Mucosa of descending colon (tissue), 3 donors: Measurements from ENCODE around the gene FXYD1. TPM values are rescaled to one million over a fixed set of nuclear protein-coding genes. Genes with fewer than 3 reads are reported as not detected.
A peak's percentile ranks its signal among the peaks of the same experiment; 100 is the strongest.
"Not testable (repeated sequence)": the region's sequence is repeated elsewhere in the genome, so short reads cannot be mapped to it uniquely, and the experiment has no call there.

ENCODE experiments used
- ATAC-seq: fragments of 200-7000 bp; cut with Tn5 transposase; one replicate; pipeline ENCODE4 v1.9.1; 2020; ENCODE audit warnings: mild to moderate bottlenecking, moderate library complexity
- DNase-seq, 3 donors: peaks; one replicate each; pipeline ENCODE4 v3.0.0-alpha.2; 2020
- H3K36me3 ChIP-seq: fragments of 200-600 bp; one replicate; pipeline ENCODE4 v1.8.0; 2021; ENCODE audit warnings: low read depth, mild to moderate bottlenecking
- H3K4me1 ChIP-seq: fragments of 200-600 bp; one replicate; pipeline ENCODE4 v1.8.0; 2021; ENCODE audit warnings: low read depth, mild to moderate bottlenecking
- H3K4me3 ChIP-seq: fragments of 200-600 bp; one replicate; pipeline ENCODE4 v1.8.0; 2021; ENCODE audit warnings: mild to moderate bottlenecking
- H3K9me3 ChIP-seq: fragments of 200-600 bp; one replicate; pipeline ENCODE4 v1.8.0; 2021; ENCODE audit warnings: mild to moderate bottlenecking
- intact Hi-C, 2 donors: fragments of 100-400 bp; cut with DNase I in 1 of 2; cut with micrococcal nuclease in 1 of 2; formaldehyde crosslinking; loops; one replicate each; pipeline versions ENCODE4 v1.11.0 to v1.11.1; 2022; cut with DNase I, micrococcal nuclease
- total RNA-seq, 3 donors: library from RNA; stranded (reverse); fragmentation: NEBNext Ultra II Directional in 2 of 3; extraction: Animal tissue kit (Norgen Biotek cat#: 25700) in 2 of 3; gene quantifications; one replicate each; pipeline versions ENCODE4 v1.2.1 to v1.2.4, GENCODE V29; 2021 to 2023
- TF ChIP-seq, protein P1 (sequence below): fragments of 200-600 bp; IDR thresholded peaks from one replicate; pipeline ENCODE4 v1.8.0; 2022; ENCODE audit warnings: antibody characterized with exemption, mild to moderate bottlenecking
- donor health status: DM: no; HTN: no; CAD: no; lungs with moderate emphysema.
- donor health status: DM: no; HTN: no; CAD: no.
- donor health status: DM: no; HTN: yes; CAD: no.

Gene FXYD1
- total RNA-seq, 3 donors from 2014 or later, result 13.3 to 71.0 (median 15.4) TPM

DNA sequence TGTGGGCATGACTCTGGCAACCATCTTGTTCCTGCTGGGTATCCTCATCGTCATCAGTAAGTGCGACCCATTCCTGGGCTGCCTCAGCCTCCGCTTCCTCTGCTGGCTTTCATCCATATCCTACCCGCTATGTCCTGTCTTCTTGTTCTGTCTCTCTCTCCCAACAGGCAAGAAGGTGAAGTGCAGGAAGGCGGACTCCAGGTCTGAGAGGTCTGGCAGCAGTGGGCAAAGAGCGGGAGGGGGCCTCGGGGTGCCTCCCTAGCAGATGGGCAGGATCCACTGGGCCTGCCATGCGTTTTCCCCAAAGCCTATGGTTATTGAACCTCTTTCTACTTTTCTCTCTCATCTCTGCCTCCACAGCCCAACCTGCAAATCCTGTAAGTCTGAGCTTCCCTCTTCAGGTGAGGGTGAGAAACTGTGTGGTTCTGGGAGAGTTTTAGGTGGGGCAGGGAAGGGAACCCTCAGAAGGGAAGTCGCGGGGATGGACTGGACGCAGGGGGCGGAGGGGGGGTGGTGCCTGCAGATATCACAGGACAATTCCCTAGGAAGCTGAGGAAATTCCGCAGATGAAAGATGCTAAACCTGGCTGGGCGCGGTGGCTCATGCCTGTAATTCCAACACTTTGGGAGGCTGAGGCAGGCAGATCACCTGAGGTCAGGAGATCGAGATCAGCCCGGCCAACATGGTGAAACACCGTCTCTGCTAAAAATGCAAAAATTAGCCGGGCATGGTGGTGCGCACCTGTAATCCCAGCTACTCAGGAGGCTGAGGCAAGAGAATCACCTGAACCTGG lies 12.8 kb downstream of the FXYD1 start:
- Histone ChIP-seq H3K4me3 (no peak overlapping the region), H3K9me3 (no peaks in the 10 kb centered on the region), H3K4me1 (no peaks in the 10 kb centered on the region), H3K36me3 (no peaks in the 10 kb centered on the region)
- ATAC-seq (no peak), DNase-seq (no peak)
- intact Hi-C loops, result no loop called here
- TF ChIP-seq, protein P1, sequence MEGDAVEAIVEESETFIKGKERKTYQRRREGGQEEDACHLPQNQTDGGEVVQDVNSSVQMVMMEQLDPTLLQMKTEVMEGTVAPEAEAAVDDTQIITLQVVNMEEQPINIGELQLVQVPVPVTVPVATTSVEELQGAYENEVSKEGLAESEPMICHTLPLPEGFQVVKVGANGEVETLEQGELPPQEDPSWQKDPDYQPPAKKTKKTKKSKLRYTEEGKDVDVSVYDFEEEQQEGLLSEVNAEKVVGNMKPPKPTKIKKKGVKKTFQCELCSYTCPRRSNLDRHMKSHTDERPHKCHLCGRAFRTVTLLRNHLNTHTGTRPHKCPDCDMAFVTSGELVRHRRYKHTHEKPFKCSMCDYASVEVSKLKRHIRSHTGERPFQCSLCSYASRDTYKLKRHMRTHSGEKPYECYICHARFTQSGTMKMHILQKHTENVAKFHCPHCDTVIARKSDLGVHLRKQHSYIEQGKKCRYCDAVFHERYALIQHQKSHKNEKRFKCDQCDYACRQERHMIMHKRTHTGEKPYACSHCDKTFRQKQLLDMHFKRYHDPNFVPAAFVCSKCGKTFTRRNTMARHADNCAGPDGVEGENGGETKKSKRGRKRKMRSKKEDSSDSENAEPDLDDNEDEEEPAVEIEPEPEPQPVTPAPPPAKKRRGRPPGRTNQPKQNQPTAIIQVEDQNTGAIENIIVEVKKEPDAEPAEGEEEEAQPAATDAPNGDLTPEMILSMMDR, result no peak

DNA sequence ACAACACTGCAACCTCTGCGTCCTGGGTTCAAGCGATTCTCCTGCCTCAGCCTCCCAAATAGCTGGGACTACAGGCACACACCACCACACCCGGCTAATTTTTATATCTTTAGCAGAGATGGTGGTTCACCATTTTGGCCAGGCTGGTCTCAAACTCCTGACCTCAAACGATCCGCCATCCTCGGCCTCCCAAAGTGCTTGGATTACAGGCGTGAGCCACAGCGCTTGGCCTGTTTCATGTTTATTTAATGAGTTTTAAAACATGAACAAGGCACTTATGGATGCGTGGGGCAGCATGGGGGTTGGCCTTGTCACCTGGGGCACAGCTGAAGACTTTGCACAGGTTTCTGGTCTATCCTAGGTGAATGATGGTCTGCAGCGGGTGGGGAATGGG lies 14.5 kb downstream of the FXYD1 start:
- H3K9me3 ChIP-seq, ATAC-seq, H3K36me3 ChIP-seq, intact Hi-C loops, H3K4me3 ChIP-seq, DNase-seq, H3K4me1 ChIP-seq: not testable (repeated sequence)

DNA sequence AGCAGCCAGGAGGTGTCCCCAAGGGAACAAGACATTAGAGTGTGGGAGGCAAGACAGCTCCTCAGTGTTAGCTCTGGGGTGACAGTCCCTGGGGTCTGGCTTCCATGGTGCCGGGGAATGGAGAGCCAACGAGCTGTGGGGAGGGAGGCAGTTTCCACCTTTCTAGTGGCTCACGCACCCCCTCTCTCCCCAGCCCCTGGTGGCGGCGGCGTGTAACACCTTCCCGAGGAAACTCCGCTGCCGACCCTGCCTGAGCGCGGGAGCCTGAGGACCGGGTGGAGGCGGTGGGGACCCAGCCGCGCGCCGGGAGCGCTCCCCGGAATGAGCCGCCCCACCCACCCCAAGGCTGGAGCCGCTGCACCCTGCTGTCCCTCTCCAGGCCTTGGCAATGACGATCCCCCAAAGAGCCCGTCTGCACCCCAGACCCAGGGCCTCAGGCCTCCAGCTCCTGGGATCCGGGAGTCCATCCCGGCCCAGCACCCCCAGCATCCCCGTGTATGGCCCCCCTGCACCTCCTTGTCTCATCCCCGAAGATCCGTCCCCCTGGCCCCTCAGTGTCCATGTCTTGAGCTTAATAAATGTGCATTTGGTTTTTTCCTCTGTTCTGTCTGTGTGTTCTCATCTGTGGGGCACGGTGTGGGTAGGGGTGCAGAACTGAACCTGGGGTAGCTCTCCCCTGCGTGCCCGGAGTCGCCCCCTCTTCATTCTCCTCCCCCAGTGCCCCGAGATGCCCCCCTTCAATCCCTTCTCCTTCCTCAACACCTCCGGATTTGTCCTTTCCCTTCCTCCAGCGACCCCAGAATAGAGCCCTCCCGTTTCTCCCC lies 15.3 kb downstream of the FXYD1 start:
- TF ChIP-seq, protein P1, result no peak
- intact Hi-C loops, result no loop called here
- Histone ChIP-seq H3K36me3 (no peaks in the 10 kb centered on the region), H3K4me3 (no peak overlapping the region), H3K4me1 (no peaks in the 10 kb centered on the region), H3K9me3 (no peaks in the 10 kb centered on the region)
- ATAC-seq (peak; percentile 61), DNase-seq (peak in 2 of 3 donors; percentile 68 to 71)

DNA sequence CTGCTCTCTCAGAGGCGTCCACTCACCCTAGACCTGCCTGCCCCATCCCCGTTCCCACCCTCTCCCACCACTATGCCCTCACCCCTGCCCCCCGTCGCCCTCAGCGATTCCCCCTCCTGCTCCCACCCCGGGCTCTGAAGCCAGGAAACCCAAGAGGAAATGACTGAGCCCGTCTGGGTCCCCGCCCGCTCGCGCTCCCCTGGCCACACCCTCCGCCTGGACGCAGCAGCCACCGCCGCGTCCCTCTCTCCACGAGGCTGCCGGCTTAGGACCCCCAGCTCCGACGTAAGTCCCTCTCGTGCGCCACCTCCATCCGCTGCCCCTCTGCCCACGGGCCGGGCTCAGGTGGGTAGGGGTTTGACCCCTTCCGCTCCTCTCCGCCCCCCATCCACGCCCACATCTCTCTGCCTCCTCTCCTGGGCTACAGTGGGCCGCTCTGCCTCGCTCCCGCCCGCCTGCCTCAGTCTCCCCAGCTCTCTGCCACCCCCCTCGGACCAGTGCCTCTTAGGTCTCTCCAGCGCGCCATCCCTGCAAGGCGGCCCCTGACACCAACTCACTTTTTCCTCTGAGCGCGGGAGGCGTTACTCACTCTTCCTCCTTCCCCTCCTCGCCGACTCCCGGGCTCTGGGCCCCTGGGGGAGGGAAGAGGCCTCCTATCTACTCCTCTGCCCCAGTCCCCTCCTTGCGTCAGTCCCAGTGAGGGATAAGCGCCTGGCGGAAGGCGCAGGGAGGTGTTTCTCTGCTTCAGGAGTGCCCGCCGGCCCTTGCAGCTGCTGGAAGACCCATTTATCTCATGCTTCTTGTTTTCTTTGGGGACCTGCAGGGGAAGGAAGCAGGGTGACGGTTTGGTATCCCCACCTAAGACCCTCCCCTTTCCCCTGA lies 16.1 kb downstream of the FXYD1 start, which contains the start of gene FXYD5:
TSS of gene FXYD5 (plus strand) at position 211 of the 882 bp plus-strand sequence. CDS start 816 bp downstream, outside the sequence.
- Histone ChIP-seq H3K36me3 (no peaks in the 10 kb centered on the region), H3K4me1 (no peaks in the 10 kb centered on the region), H3K4me3 (peak within 1 kb of the TSS; percentile 34), H3K9me3 (no peaks in the 10 kb centered on the region)
- ATAC-seq (peak; percentile 91), DNase-seq (peak; percentile 66 to 88 (median 74))
- TF ChIP-seq, protein P1, result no peak
- intact Hi-C loops, result no loop called here

DNA sequence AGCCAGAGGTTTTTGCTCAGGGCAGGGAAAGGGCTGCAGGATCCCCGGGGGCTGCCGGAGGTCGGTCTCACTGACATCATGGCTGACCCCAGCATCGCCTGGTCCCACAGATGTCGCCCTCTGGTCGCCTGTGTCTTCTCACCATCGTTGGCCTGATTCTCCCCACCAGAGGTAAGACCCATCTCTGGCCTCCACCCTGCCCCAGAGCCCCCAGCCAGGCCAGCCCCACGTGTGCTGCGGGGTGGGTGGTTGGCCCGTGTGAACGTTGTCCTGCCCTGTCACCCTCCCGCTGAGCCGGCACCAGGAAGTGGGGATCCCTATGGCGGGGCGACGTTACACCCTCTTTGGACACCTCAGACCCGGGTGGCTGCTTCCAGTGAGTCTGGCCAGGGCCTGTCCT lies 16.8 kb downstream of the FXYD1 start:
- intact Hi-C loops, result no loop called here
- H3K4me3 ChIP-seq, result no peak overlapping the region
- H3K36me3 ChIP-seq, result no peaks in the 10 kb centered on the region
- H3K4me1 ChIP-seq, result no peaks in the 10 kb centered on the region
- TF ChIP-seq, protein P1, result no peak
- DNase-seq (peak in 2 of 3 donors; percentile 32 to 67), ATAC-seq (peak; percentile 8)
- no peaks in the 10 kb centered on the region for H3K9me3 ChIP-seq
